ENCODE results near the gene SART3. TPM values are rescaled to one million over a fixed set of nuclear protein-coding genes. Genes with fewer than 3 reads are reported as not detected.

SART3 gene
- total and polyA plus RNA-seq, 4 donors: 5.9 to 37.1 (median 23.5) TPM

DNA sequence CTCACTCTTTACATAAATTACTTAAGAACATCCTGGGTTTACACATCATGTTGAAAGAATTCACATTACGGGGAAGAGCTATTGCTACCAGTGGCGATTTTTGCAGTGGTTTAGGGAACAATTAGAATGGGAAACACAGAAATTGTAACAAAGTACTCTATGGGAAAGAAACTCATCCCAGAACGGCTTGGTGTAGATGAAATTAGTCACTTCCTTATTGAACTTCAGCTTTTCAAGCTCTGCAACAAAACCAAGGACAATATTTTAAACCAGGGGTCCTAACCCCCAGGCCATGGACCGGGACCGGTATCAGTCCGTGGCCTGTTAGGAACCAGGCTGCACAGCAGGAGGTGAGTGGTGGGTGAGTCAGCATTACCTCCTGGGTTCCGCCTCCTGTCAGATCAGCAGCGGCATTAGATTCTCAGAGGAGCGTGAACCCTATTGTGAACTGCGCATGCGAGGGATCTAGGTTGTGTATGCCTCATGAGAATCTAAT lies 78.2 kb downstream of the SART3 start:
- no peak for TF ChIP-seq HNF4A (conservative IDR thresholded peaks at IDR 0.05)
- no peak for TF ChIP-seq NR2F2 (IDR thresholded peaks at IDR 0.05)
- TF ChIP-seq SP1 (IDR thresholded peaks at IDR 0.05): no peak
- TF ChIP-seq RXRA (IDR thresholded peaks at IDR 0.05): no peak
- no peak for TF ChIP-seq TAF1 (conservative IDR thresholded peaks at IDR 0.05)
- TF ChIP-seq, protein P1, sequence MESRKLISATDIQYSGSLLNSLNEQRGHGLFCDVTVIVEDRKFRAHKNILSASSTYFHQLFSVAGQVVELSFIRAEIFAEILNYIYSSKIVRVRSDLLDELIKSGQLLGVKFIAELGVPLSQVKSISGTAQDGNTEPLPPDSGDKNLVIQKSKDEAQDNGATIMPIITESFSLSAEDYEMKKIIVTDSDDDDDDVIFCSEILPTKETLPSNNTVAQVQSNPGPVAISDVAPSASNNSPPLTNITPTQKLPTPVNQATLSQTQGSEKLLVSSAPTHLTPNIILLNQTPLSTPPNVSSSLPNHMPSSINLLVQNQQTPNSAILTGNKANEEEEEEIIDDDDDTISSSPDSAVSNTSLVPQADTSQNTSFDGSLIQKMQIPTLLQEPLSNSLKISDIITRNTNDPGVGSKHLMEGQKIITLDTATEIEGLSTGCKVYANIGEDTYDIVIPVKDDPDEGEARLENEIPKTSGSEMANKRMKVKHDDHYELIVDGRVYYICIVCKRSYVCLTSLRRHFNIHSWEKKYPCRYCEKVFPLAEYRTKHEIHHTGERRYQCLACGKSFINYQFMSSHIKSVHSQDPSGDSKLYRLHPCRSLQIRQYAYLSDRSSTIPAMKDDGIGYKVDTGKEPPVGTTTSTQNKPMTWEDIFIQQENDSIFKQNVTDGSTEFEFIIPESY (IDR thresholded peaks at IDR 0.05): no peak
- TF ChIP-seq EGR1 (IDR thresholded peaks at IDR 0.05; ENCODE audit: low read depth in 2 of 2): no peak
- TF ChIP-seq YY1 (IDR thresholded peaks at IDR 0.05): no peak
- TF ChIP-seq CTCF (IDR thresholded peaks at IDR 0.05; ENCODE audit: low read depth, low read length, missing input control): no peak
- TF ChIP-seq HNF4G (IDR thresholded peaks at IDR 0.05): no peak
- TF ChIP-seq FOXA1 (IDR thresholded peaks at IDR 0.05): no peak
- no peak for TF ChIP-seq ATF3 (IDR thresholded peaks at IDR 0.05)
- TF ChIP-seq FOXA2 (IDR thresholded peaks at IDR 0.05): no peak
- no peak for TF ChIP-seq JUND (IDR thresholded peaks at IDR 0.05)
- Histone ChIP-seq H3K27ac (ENCODE audit: low read depth in 1 of 2, low read length in 2 of 2) (no peak overlapping the region), H3K36me3 (ENCODE audit: control insufficient read depth in 4 of 4, insufficient read depth in 3 of 4, low read depth in 1 of 4, low read length in 3 of 4) (no peaks in the 10 kb centered on the region), H3K4me3 (ENCODE audit: low read depth in 1 of 3, low read length in 3 of 3) (no peak overlapping the region), H3K9ac (ENCODE audit: low read depth in 1 of 2, low read length in 2 of 2) (no peak overlapping the region), H3K27me3 (ENCODE audit: control insufficient read depth in 4 of 4, insufficient read depth in 4 of 4, low read length in 3 of 4) (peaks cover 0 to 6% (median 0%) of the 10 kb centered on the region in 4 donors), H3K4me1 (ENCODE audit: control insufficient read depth in 4 of 4, insufficient read depth in 4 of 4, low read length in 3 of 4) (no peaks in the 10 kb centered on the region), H3K9me3 (ENCODE audit: control insufficient read depth in 4 of 4, low read length in 3 of 4) (no peaks in the 10 kb centered on the region)
- no peak for DNase-seq (ENCODE audit: low spot score)
- WGBS: 45% methylated on average over 11 of the region's 11 CpGs

GRCh38 chr12:108479364-108480070 lies 81.5 kb downstream of the SART3 start:
- no peak for DNase-seq (ENCODE audit: low spot score)
- Histone ChIP-seq H3K36me3 (ENCODE audit: control insufficient read depth in 4 of 4, insufficient read depth in 3 of 4, low read depth in 1 of 4, low read length in 3 of 4) (no peaks in the 10 kb centered on the region), H3K27ac (ENCODE audit: low read depth in 1 of 2, low read length in 2 of 2) (no peak overlapping the region), H3K9me3 (ENCODE audit: control insufficient read depth in 4 of 4, low read length in 3 of 4) (no peaks in the 10 kb centered on the region), H3K4me3 (ENCODE audit: low read depth in 1 of 3, low read length in 3 of 3) (no peak overlapping the region), H3K27me3 (ENCODE audit: control insufficient read depth in 4 of 4, insufficient read depth in 4 of 4, low read length in 3 of 4) (peaks cover 0 to 3% (median 0%) of the 10 kb centered on the region in 4 donors), H3K4me1 (ENCODE audit: control insufficient read depth in 4 of 4, insufficient read depth in 4 of 4, low read length in 3 of 4) (no peaks in the 10 kb centered on the region), H3K9ac (ENCODE audit: low read depth in 1 of 2, low read length in 2 of 2) (no peak overlapping the region)
- TF ChIP-seq FOXA1 (IDR thresholded peaks at IDR 0.05): no peak
- WGBS: 62% methylated on average over 6 of the region's 6 CpGs

DNA sequence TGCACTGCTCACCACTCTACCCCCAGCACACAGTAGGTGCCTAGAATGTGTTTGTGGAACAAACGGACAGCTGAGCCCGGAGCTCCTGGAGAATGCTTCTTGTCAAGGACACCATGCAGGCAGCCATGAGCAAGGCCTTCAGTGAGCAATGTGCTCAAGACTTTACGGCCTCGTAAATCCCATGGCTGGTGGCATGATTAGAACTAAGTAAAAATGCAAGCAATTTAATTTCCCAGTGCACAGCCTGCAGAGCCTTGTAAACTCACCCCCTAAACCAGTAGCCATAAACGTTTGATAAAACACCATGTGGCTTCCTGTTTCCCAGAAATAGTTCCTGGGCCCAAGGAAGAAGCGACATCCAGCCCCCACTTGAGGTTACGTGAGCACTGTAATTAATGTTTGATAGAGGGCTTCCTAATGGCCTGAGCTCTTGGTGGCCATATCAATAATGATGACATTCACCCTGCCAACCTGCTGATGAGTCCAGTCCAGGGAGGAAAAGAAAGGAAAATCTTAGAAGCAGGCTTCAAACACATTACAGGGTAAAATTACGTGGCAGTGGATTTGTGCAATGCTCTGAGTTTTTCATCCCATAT lies 82.3 kb downstream of the SART3 start:
- Histone ChIP-seq H3K4me1 (ENCODE audit: control insufficient read depth in 4 of 4, insufficient read depth in 4 of 4, low read length in 3 of 4) (no peaks in the 10 kb centered on the region), H3K9ac (ENCODE audit: low read depth in 1 of 2, low read length in 2 of 2) (no peak overlapping the region), H3K27me3 (ENCODE audit: control insufficient read depth in 4 of 4, insufficient read depth in 4 of 4, low read length in 3 of 4) (peaks cover 0 to 3% (median 0%) of the 10 kb centered on the region in 4 donors), H3K36me3 (ENCODE audit: control insufficient read depth in 4 of 4, insufficient read depth in 3 of 4, low read depth in 1 of 4, low read length in 3 of 4) (no peaks in the 10 kb centered on the region), H3K9me3 (ENCODE audit: control insufficient read depth in 4 of 4, low read length in 3 of 4) (no peaks in the 10 kb centered on the region), H3K27ac (ENCODE audit: low read depth in 1 of 2, low read length in 2 of 2) (no peak overlapping the region), H3K4me3 (ENCODE audit: low read depth in 1 of 3, low read length in 3 of 3) (no peak overlapping the region)
- no peak for DNase-seq (ENCODE audit: low spot score)
- TF ChIP-seq JUND (IDR thresholded peaks at IDR 0.05) (no peak), NR2F2 (IDR thresholded peaks at IDR 0.05) (no peak), REST (IDR thresholded peaks at IDR 0.05) (no peak), ATF3 (IDR thresholded peaks at IDR 0.05) (no peak), MAX (IDR thresholded peaks at IDR 0.05) (no peak), HNF4A (conservative IDR thresholded peaks at IDR 0.05) (no peak), RXRA (IDR thresholded peaks at IDR 0.05) (no peak)
- TF ChIP-seq, protein P1 (IDR thresholded peaks at IDR 0.05): no peak
- 64% methylated on average over 8 of the region's 8 CpGs for WGBS

All from liver (tissue), 9 donors.